SK-N-MC (cell line): ENCODE measurements around the gene TECPR1.

Source experiments
- EZH2 ChIP-seq: fragments of 200-600 bp; sonication (generic); IDR thresholded peaks from one replicate; pipeline ENCODE4 v1.6.1; 2017; ENCODE audit warnings: antibody characterized with exemption
- FOXP2 ChIP-seq: optimal IDR thresholded peaks from 2 replicates; pipeline ENCODE3; 2011; ENCODE audit warnings: mild to moderate bottlenecking, moderate library complexity; ENCODE audit not compliant: insufficient read depth; ENCODE audit errors: extremely low read length, control extremely low read depth
- POLR2AphosphoS5 ChIP-seq: IDR thresholded peaks from 2 replicates; pipeline ENCODE4 v1.6.1; 2012; ENCODE audit warnings: mild to moderate bottlenecking, low read depth, low read length, borderline replicate concordance

DNA sequence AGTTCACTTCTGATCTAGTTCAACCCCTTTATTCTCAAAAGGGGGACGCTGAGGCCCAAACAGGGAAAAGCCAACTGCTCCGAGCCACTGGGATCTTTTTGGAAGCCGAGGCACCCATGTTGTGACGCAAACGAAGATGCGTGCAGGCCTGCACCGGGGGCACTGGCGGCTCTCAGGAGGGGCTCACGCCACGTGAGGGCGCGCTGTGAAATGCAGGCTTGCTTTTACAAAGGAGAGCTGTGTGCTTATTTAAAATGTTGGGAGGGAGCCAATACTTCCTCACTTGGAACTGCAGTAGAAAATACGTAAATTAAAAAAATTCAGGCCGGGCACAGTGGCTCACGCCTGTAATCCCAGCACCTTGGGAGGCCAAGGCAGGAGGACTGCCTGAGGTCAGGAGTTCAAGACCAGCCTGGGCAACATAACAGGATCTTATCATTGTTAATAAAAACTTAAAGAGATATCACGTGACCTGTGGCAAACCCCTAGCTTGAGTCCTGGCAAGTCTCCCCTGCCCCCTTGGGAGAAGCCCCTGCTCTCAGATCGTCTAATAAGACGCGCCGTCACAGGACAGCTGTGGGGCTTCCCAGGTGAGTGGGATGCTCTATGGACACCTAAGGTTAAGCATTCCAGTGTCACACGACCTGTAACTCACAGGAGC, 45.7 kb upstream of the TECPR1 start:
- no peak for TF ChIP-seq POLR2AphosphoS5
- TF ChIP-seq EZH2 = no peak
- no peak for TF ChIP-seq FOXP2
